ENCODE measurements around the gene HOMER2. TPM values are rescaled to one million over a fixed set of nuclear protein-coding genes. Genes with fewer than 3 reads are reported as not detected.
A peak's percentile ranks its signal among the peaks of the same experiment; 100 is the strongest.

Gene HOMER2
- total and polyA plus RNA-seq, 2 of the 4 experiments (the other 2 are of a cell fraction) = 0.54 to 0.79 TPM

GRCh38 chr15:82935382-82935781, 17.1 kb downstream of the HOMER2 start:
- Histone ChIP-seq H4K91ac (ENCODE audit: insufficient read depth, low read depth, low read length) (no peak overlapping the region), H3K27ac (ENCODE audit: insufficient read depth, low read length) (no peak overlapping the region), H3K18ac (ENCODE audit: low read depth, low read length) (no peak overlapping the region), H2BK120ac (ENCODE audit: low read depth, low read length) (no peak overlapping the region), H3K9ac (ENCODE audit: low read depth, low read length) (no peak overlapping the region), H3K79me1 (ENCODE audit: low read depth in 1 of 2, low read length in 2 of 2) (no peaks in the 10 kb centered on the region), H3K56ac (ENCODE audit: extremely low read depth, insufficient read depth, low read length) (no peak overlapping the region), H4K5ac (ENCODE audit: low read depth, low read length) (no peak overlapping the region), H2BK5ac (ENCODE audit: low read depth, low read length, poor library complexity, severe bottlenecking) (no peak overlapping the region), H2AK5ac (ENCODE audit: low read depth, low read length) (no peak overlapping the region), H3K23ac (ENCODE audit: low read depth, low read length) (no peak overlapping the region), H3K36me3 (ENCODE audit: control insufficient read depth, insufficient read depth, low read length) (no peaks in the 10 kb centered on the region), H3K4me3 (ENCODE audit: insufficient read depth, low read depth, low read length) (no peak overlapping the region), H4K8ac (ENCODE audit: low read depth in 2 of 2, low read length in 2 of 2) (no peak overlapping the region), H2BK20ac (ENCODE audit: low read depth, low read length) (no peak overlapping the region), H3K9me3 (ENCODE audit: control insufficient read depth, insufficient read depth, low read length) (no peaks in the 10 kb centered on the region), H4K20me1 (ENCODE audit: insufficient read depth, low read length) (no peaks in the 10 kb centered on the region), H3K14ac (replicated peaks; ENCODE audit: low read depth, low read length) (no peak overlapping the region), H3K4me1 (ENCODE audit: control insufficient read depth, insufficient read depth, low read length) (no peaks in the 10 kb centered on the region), H2AK9ac (replicated peaks; ENCODE audit: low read depth, low read length, poor library complexity) (peak overlapping the region; percentile 42), H3K27me3 (ENCODE audit: control insufficient read depth, insufficient read depth, low read length) (peaks cover 5% of the 10 kb centered on the region; the same call in 1 of the 2 replicates), H3K4me2 (ENCODE audit: low read depth, low read length) (no peak overlapping the region), H3K9me1 (ENCODE audit: insufficient read depth, low read length) (no peaks in the 10 kb centered on the region), H2AFZ (replicated peaks; ENCODE audit: low read length, poor library complexity) (no peak overlapping the region), H2BK15ac (ENCODE audit: low read depth, low read length) (no peak overlapping the region), H3K4ac (ENCODE audit: low read depth, low read length) (no peak overlapping the region)
- 29% methylated on average over 1 of the region's 1 CpG; no CpG with 5 or more reads in 1 of the 2 experiments for WGBS, 2 experiments (ENCODE audit: extremely low coverage in 2 of 2, insufficient read length in 1 of 2)
- in situ Hi-C loops (cut with MboI; ENCODE audit: low sequenced_read_pairs) = no loop called here
- CTCF ChIA-PET = no interaction called here
- ATAC-seq (ENCODE audit: low read depth) (no peak), DNase-seq (no peak)
- POLR2A ChIA-PET (ENCODE audit: unreplicated experiment) = no interaction called here
- TF ChIP-seq RFX5 (IDR thresholded peaks at IDR 0.05; ENCODE audit: low read depth, low read length) (no peak), POLR2A (IDR thresholded peaks at IDR 0.05; ENCODE audit: low read depth, low read length) (no peak), SMC3 (IDR thresholded peaks at IDR 0.05; ENCODE audit: low read depth, low read length) (no peak), MXI1 (IDR thresholded peaks at IDR 0.05; ENCODE audit: borderline replicate concordance, low read depth, low read length) (no peak)
- no TSS peak for BruUV-seq (replicated peaks)
- intact Hi-C loops (cut with micrococcal nuclease) = no loop called here
- dilution Hi-C loops (cut with HindIII; ENCODE audit: low sequenced_read_pairs, unreplicated experiment) = no loop called here
